ENCODE data around the gene SIDT1. TPM values are rescaled to one million over a fixed set of nuclear protein-coding genes. Genes with fewer than 3 reads are reported as not detected.

The SIDT1 gene
- total and polyA plus RNA-seq, 2 donors (not counting 1 experiment from before 2014, with no cell fraction given): 0.01 TPM; not detected in 1

DNA sequence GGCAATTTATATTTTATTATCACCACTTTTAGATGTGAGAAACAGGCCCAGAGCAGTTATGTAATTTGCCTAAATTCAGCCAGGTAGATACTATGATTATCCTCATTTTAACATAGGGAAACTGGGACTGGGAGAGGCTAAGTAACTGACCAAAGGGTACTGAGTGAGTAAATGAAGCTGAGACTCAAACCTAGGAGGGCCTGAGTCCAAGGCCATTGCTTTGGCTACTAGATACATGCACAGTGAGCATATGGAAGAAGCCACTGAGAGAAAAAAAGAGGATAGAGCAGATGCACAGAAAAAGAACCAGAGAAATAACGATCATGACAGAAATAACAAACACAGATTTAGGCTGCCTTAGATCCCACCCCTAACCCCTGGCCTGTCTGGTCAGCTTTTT is 130.5 kb downstream of the SIDT1 start:
- H2AFZ ChIP-seq (ENCODE audit: low read length): no peak overlapping the region
- H3K4me3 ChIP-seq (replicated peaks in 1 of 4; ENCODE audit: control extremely low read depth in 1 of 4, insufficient read depth in 1 of 4, low read depth in 3 of 4, low read length in 4 of 4): no peak overlapping the region
- peaks cover 2% of the 10 kb centered on the region for H3K4me1 ChIP-seq (ENCODE audit: control insufficient read depth, extremely low read depth, insufficient read depth, low read length)
- H3K9ac ChIP-seq (ENCODE audit: insufficient read depth, low read length): no peak overlapping the region
- TF ChIP-seq, protein P1, sequence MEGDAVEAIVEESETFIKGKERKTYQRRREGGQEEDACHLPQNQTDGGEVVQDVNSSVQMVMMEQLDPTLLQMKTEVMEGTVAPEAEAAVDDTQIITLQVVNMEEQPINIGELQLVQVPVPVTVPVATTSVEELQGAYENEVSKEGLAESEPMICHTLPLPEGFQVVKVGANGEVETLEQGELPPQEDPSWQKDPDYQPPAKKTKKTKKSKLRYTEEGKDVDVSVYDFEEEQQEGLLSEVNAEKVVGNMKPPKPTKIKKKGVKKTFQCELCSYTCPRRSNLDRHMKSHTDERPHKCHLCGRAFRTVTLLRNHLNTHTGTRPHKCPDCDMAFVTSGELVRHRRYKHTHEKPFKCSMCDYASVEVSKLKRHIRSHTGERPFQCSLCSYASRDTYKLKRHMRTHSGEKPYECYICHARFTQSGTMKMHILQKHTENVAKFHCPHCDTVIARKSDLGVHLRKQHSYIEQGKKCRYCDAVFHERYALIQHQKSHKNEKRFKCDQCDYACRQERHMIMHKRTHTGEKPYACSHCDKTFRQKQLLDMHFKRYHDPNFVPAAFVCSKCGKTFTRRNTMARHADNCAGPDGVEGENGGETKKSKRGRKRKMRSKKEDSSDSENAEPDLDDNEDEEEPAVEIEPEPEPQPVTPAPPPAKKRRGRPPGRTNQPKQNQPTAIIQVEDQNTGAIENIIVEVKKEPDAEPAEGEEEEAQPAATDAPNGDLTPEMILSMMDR (conservative IDR thresholded peaks at IDR 0.05 in 1 of 2, IDR thresholded peaks at IDR 0.05 in 1 of 2; ENCODE audit: low read depth in 1 of 2, low read length in 2 of 2): no peak
- TF ChIP-seq EZH2 (IDR thresholded peaks at IDR 0.05; ENCODE audit: low read length, missing control alignments): no peak
- H3K9me3 ChIP-seq (ENCODE audit: control insufficient read depth, insufficient read depth, low read depth, low read length): no peaks in the 10 kb centered on the region
- H3K27ac ChIP-seq (ENCODE audit: insufficient read depth, low read length): no peak overlapping the region
- H3K79me2 ChIP-seq (ENCODE audit: control insufficient read depth, insufficient read depth, low read length): no peaks in the 10 kb centered on the region
- H3K27me3 ChIP-seq (ENCODE audit: control insufficient read depth, insufficient read depth, low read length): no peaks in the 10 kb centered on the region
- no peak overlapping the region for H3K4me2 ChIP-seq (ENCODE audit: extremely low read depth, insufficient read depth, low read length)
- DNase-seq (ENCODE audit: low read depth in 2 of 2): no peak
- no peaks in the 10 kb centered on the region for H4K20me1 ChIP-seq (ENCODE audit: control insufficient read depth, extremely low read depth, insufficient read depth, low read length)
- peaks cover 1% of the 10 kb centered on the region for H3K36me3 ChIP-seq (ENCODE audit: control insufficient read depth, insufficient read depth, low read length)

DNA sequence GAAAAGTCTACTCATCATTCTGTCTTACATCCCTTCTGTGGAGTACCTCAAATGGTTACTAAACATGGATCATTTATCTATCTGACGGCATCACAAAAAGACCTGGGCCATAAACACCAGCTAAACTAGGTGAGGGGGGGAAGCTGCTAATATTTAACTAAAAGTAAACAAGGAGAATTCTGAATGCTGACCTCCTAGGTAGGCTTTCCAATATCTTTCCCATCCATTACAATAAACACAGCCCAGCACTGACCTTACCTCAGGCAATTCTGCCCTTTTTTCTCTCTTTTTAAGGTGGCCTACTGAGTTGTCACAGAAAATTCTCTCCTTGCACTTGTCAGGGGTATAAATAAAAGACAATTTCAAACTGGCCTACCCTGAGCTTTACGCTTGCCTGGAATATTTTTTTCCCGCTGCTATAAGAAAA is 131.0 kb downstream of the SIDT1 start:
- TF ChIP-seq, protein P1 (conservative IDR thresholded peaks at IDR 0.05 in 1 of 2, IDR thresholded peaks at IDR 0.05 in 1 of 2; ENCODE audit: low read depth in 1 of 2, low read length in 2 of 2): no peak
- TF ChIP-seq EZH2 (IDR thresholded peaks at IDR 0.05; ENCODE audit: low read length, missing control alignments): no peak
- Histone ChIP-seq H3K4me1 (ENCODE audit: control insufficient read depth, extremely low read depth, insufficient read depth, low read length) (peaks cover 6% of the 10 kb centered on the region), H3K36me3 (ENCODE audit: control insufficient read depth, insufficient read depth, low read length) (peaks cover 1% of the 10 kb centered on the region), H3K4me2 (ENCODE audit: extremely low read depth, insufficient read depth, low read length) (no peak overlapping the region), H3K27me3 (ENCODE audit: control insufficient read depth, insufficient read depth, low read length) (no peaks in the 10 kb centered on the region), H3K9me3 (ENCODE audit: control insufficient read depth, insufficient read depth, low read depth, low read length) (no peaks in the 10 kb centered on the region), H3K9ac (ENCODE audit: insufficient read depth, low read length) (no peak overlapping the region), H4K20me1 (ENCODE audit: control insufficient read depth, extremely low read depth, insufficient read depth, low read length) (no peaks in the 10 kb centered on the region), H3K79me2 (ENCODE audit: control insufficient read depth, insufficient read depth, low read length) (no peaks in the 10 kb centered on the region), H2AFZ (ENCODE audit: low read length) (no peak overlapping the region), H3K27ac (ENCODE audit: insufficient read depth, low read length) (no peak overlapping the region), H3K4me3 (replicated peaks in 1 of 4; ENCODE audit: control extremely low read depth in 1 of 4, insufficient read depth in 1 of 4, low read depth in 3 of 4, low read length in 4 of 4) (no peak overlapping the region)
- no peak for DNase-seq (ENCODE audit: low read depth in 2 of 2)

- H3K79me2 ChIP-seq (ENCODE audit: control insufficient read depth, insufficient read depth, low read length): no peaks in the 10 kb centered on the region
- H3K4me1 ChIP-seq (ENCODE audit: control insufficient read depth, extremely low read depth, insufficient read depth, low read length): peaks cover 6% of the 10 kb centered on the region
- no peak overlapping the region for H3K9ac ChIP-seq (ENCODE audit: insufficient read depth, low read length)
- H3K27ac ChIP-seq (ENCODE audit: insufficient read depth, low read length): no peak overlapping the region
- TF ChIP-seq EZH2 (IDR thresholded peaks at IDR 0.05; ENCODE audit: low read length, missing control alignments): no peak
- TF ChIP-seq, protein P1 (conservative IDR thresholded peaks at IDR 0.05 in 1 of 2, IDR thresholded peaks at IDR 0.05 in 1 of 2; ENCODE audit: low read depth in 1 of 2, low read length in 2 of 2): no peak
- no peaks in the 10 kb centered on the region for H4K20me1 ChIP-seq (ENCODE audit: control insufficient read depth, extremely low read depth, insufficient read depth, low read length)
- no peaks in the 10 kb centered on the region for H3K27me3 ChIP-seq (ENCODE audit: control insufficient read depth, insufficient read depth, low read length)
- H2AFZ ChIP-seq (ENCODE audit: low read length): no peak overlapping the region
- no peaks in the 10 kb centered on the region for H3K9me3 ChIP-seq (ENCODE audit: control insufficient read depth, insufficient read depth, low read depth, low read length)
- H3K4me2 ChIP-seq (ENCODE audit: extremely low read depth, insufficient read depth, low read length): no peak overlapping the region
- H3K36me3 ChIP-seq (ENCODE audit: control insufficient read depth, insufficient read depth, low read length): peaks cover 1% of the 10 kb centered on the region
- no peak overlapping the region for H3K4me3 ChIP-seq (replicated peaks in 1 of 4; ENCODE audit: control extremely low read depth in 1 of 4, insufficient read depth in 1 of 4, low read depth in 3 of 4, low read length in 4 of 4)
- no peak for DNase-seq (ENCODE audit: low read depth in 2 of 2)
Observed at GRCh38 chr3:113663761-113664160, 131.4 kb downstream of the SIDT1 start.

Data from fibroblast of lung (primary cell).